ENCODE data around the gene UBA6.
A peak's percentile ranks its signal among the peaks of the same experiment; 100 is the strongest.

Gene UBA6

GRCh38 chr4:67700116-67700737 is 728 bp downstream of the UBA6 start:
- TF ChIP-seq, protein P1, sequence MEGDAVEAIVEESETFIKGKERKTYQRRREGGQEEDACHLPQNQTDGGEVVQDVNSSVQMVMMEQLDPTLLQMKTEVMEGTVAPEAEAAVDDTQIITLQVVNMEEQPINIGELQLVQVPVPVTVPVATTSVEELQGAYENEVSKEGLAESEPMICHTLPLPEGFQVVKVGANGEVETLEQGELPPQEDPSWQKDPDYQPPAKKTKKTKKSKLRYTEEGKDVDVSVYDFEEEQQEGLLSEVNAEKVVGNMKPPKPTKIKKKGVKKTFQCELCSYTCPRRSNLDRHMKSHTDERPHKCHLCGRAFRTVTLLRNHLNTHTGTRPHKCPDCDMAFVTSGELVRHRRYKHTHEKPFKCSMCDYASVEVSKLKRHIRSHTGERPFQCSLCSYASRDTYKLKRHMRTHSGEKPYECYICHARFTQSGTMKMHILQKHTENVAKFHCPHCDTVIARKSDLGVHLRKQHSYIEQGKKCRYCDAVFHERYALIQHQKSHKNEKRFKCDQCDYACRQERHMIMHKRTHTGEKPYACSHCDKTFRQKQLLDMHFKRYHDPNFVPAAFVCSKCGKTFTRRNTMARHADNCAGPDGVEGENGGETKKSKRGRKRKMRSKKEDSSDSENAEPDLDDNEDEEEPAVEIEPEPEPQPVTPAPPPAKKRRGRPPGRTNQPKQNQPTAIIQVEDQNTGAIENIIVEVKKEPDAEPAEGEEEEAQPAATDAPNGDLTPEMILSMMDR (IDR thresholded peaks at IDR 0.05; ENCODE audit: extremely low read depth, missing control alignments): no peak
- peak; percentile 30 for DNase-seq (ENCODE audit: low spot score)

- no peak for DNase-seq (ENCODE audit: low spot score)
Measured at GRCh38 chr4:67699603-67700002, 1.4 kb downstream of the UBA6 start.

DNA sequence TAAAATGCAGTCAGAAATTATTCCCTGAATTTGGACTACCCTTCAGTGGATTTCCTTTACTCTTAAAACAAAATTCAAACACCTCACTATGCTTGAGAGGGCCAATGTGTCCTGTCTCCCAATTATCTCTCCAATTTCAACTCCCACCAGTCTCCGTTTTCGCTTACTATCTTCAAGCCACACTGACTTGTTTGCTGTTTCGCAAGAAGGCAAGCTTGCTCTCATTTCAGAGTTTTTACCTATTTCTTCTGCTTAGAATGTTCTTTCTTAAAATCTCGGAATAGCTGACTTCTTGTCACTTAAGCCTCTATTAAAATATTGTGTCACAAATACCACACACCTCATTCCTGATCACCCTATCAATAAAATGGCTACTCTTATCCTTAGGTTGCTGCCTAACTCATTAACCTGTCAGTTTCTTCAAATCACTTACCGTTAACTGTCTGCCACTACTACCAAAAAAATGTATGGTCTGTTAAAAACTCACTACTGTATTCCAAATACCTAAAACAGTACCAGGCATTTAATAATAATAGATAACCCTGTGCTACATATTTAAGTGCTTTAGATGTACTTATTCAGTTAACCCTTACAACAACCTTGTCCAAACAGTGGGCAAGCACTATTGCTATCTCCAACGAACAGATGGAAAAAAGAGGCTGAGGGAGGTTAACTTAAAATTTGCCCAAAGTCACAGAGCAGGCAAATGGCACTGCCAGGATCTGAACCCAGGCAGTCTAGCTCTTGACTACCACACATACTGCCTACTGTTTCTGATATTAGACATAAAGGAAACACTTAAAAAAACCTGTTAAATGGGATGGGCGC is 2.9 kb downstream of the UBA6 start:
- no peak for DNase-seq (ENCODE audit: low spot score)
- TF ChIP-seq, protein P1 (IDR thresholded peaks at IDR 0.05; ENCODE audit: extremely low read depth, missing control alignments): no peak

More at GRCh38 chr4:67699603-67700002, 1.4 kb downstream of the UBA6 start:
- TF ChIP-seq, protein P1 (IDR thresholded peaks at IDR 0.05; ENCODE audit: extremely low read depth, missing control alignments): no peak

GRCh38 chr4:67696061-67696460 is 4.9 kb downstream of the UBA6 start:
- TF ChIP-seq, protein P1 (IDR thresholded peaks at IDR 0.05; ENCODE audit: extremely low read depth, missing control alignments): no peak
- DNase-seq (ENCODE audit: low spot score): no peak

DNA sequence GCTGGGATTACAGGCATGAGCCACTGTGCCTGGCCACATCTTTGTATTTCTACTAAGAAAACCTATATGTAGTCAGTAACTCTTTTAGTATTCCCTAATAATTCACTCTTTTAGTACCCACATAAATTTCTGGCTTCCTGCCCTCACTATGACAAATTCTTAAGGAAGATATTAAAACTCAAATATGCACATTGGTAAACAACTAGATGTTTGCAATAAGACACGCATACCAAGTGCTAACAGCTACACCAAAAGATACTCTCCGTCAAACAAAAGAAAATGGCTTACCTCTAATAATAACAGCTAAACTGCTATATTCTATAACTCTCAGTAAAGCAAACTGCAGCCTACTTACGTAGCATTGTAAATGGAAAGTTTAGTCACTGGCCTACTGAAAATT is 6.3 kb downstream of the UBA6 start:
- DNase-seq (ENCODE audit: low spot score): no peak
- TF ChIP-seq, protein P1 (IDR thresholded peaks at IDR 0.05; ENCODE audit: extremely low read depth, missing control alignments): no peak

GRCh38 chr4:67691328-67691727 is 9.6 kb downstream of the UBA6 start:
- TF ChIP-seq, protein P1 (IDR thresholded peaks at IDR 0.05; ENCODE audit: extremely low read depth, missing control alignments): no peak
- no peak for DNase-seq (ENCODE audit: low spot score)

DNA sequence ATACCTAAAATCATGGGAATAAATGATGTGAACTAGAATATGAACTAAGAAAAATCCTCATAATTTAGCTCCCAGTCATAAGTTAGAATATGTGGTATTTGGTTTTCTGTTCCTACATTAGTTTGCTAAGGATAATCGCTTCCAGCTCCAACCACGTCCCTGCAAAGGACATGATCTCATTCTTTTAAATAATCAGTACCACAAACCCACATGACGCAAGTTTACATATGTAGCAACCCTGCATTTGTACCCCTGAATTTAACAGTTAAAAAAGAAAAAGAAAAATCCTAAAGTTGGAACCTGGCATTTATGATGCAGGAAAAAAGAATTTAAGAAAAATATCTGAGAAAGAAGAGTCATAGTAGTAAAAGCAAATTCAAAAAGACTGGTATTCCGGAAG is 13.3 kb downstream of the UBA6 start:
- no peak for DNase-seq (ENCODE audit: low spot score)
- TF ChIP-seq, protein P1 (IDR thresholded peaks at IDR 0.05; ENCODE audit: extremely low read depth, missing control alignments): no peak

All from GM20000 (cell line).